ENCODE results near the gene PDXDC1.
A peak's percentile ranks its signal among the peaks of the same experiment; 100 is the strongest.
"Not testable (repeated sequence)": the region's sequence is repeated elsewhere in the genome, so short reads cannot be mapped to it uniquely, and the experiment has no call there.

The PDXDC1 gene

GRCh38 chr16:15135483-15136360 lies 160.9 kb downstream of the PDXDC1 start:
- not testable (repeated sequence) for DNase-seq

- not testable (repeated sequence) for DNase-seq
Observed at GRCh38 chr16:15137514-15137913, 162.7 kb downstream of the PDXDC1 start.

GRCh38 chr16:15140444-15141365 lies 165.9 kb downstream of the PDXDC1 start:
- DNase-seq = not testable (repeated sequence)

GRCh38 chr16:15141586-15141985 lies 166.8 kb downstream of the PDXDC1 start:
- DNase-seq = no peak

GRCh38 chr16:15142107-15142890 lies 167.5 kb downstream of the PDXDC1 start:
- not testable (repeated sequence) for DNase-seq

- DNase-seq = not testable (repeated sequence)
Observed at GRCh38 chr16:15142891-15143600, 168.2 kb downstream of the PDXDC1 start.

- not testable (repeated sequence) for DNase-seq
Observed at GRCh38 chr16:15143601-15144091, 168.8 kb downstream of the PDXDC1 start.

GRCh38 chr16:15144092-15144631 lies 169.3 kb downstream of the PDXDC1 start:
- not testable (repeated sequence) for DNase-seq

- not testable (repeated sequence) for DNase-seq
Observed at GRCh38 chr16:15144781-15145417, 170.1 kb downstream of the PDXDC1 start.

- not testable (repeated sequence) for DNase-seq
Observed at GRCh38 chr16:15145418-15146263, 170.8 kb downstream of the PDXDC1 start.

GRCh38 chr16:15146264-15146662 lies 171.4 kb downstream of the PDXDC1 start:
- DNase-seq = not testable (repeated sequence)

GRCh38 chr16:15148831-15149230 lies 174.0 kb downstream of the PDXDC1 start:
- DNase-seq = not testable (repeated sequence)

GRCh38 chr16:15149260-15149659 lies 174.4 kb downstream of the PDXDC1 start:
- DNase-seq = not testable (repeated sequence)

- not testable (repeated sequence) for DNase-seq
Observed at GRCh38 chr16:15154005-15154404, 179.2 kb downstream of the PDXDC1 start.

- peak; percentile 33 for DNase-seq
Observed at GRCh38 chr16:15154650-15155562, 180.1 kb downstream of the PDXDC1 start.

GRCh38 chr16:15157644-15158043 lies 182.8 kb downstream of the PDXDC1 start:
- DNase-seq = not testable (repeated sequence)

GRCh38 chr16:15159671-15160070 lies 184.8 kb downstream of the PDXDC1 start:
- DNase-seq = not testable (repeated sequence)

- DNase-seq = not testable (repeated sequence)
Observed at GRCh38 chr16:15160571-15160970, 185.7 kb downstream of the PDXDC1 start.

GRCh38 chr16:15163055-15163454 lies 188.2 kb downstream of the PDXDC1 start:
- DNase-seq = not testable (repeated sequence)
